Measurements from ENCODE around the gene ABCD3.

Gene ABCD3

DNA sequence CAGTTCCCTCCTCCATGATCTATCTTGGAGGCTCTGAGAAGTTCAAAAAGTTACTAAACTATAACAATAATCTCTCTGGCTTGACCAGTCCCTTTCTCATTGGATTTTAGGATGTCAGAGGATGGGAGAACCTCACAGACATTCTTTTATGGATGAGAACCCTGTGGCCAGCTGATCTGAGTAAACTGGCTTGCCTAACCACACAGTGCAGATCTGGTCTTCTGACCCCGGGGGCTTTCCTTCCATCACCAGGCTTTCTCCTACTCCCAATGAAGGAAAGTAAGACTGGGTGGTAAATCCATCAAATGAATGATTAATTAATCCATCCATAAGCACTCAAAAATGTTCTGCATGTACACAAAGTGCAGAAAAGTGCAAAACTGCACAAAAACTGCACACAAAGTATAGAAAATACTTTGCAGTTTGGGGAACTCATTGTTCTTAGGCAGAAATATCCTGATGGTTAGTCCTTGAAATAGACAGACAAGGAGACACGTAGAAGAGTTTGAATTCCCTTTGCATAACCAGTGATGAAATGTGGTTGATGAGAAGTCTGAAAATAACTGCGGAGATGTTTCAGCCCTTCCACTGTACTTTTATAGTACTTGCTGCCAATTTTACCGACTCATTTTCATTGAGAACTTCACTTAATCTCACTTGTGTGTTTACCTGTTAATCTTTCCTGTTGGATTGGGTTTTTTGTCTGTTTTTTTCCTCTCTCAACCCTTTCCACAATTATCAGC lies 125.9 kb downstream of the ABCD3 start:
- no peak for DNase-seq (ENCODE audit: low read depth)
- H3K4me3 ChIP-seq (ENCODE audit: control insufficient read depth, low read depth, low read length) = no peak overlapping the region
- TF ChIP-seq, protein P1, sequence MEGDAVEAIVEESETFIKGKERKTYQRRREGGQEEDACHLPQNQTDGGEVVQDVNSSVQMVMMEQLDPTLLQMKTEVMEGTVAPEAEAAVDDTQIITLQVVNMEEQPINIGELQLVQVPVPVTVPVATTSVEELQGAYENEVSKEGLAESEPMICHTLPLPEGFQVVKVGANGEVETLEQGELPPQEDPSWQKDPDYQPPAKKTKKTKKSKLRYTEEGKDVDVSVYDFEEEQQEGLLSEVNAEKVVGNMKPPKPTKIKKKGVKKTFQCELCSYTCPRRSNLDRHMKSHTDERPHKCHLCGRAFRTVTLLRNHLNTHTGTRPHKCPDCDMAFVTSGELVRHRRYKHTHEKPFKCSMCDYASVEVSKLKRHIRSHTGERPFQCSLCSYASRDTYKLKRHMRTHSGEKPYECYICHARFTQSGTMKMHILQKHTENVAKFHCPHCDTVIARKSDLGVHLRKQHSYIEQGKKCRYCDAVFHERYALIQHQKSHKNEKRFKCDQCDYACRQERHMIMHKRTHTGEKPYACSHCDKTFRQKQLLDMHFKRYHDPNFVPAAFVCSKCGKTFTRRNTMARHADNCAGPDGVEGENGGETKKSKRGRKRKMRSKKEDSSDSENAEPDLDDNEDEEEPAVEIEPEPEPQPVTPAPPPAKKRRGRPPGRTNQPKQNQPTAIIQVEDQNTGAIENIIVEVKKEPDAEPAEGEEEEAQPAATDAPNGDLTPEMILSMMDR (IDR thresholded peaks at IDR 0.05; ENCODE audit: control insufficient read depth, insufficient read depth, low read depth, low read length, missing control alignments) = no peak

DNA sequence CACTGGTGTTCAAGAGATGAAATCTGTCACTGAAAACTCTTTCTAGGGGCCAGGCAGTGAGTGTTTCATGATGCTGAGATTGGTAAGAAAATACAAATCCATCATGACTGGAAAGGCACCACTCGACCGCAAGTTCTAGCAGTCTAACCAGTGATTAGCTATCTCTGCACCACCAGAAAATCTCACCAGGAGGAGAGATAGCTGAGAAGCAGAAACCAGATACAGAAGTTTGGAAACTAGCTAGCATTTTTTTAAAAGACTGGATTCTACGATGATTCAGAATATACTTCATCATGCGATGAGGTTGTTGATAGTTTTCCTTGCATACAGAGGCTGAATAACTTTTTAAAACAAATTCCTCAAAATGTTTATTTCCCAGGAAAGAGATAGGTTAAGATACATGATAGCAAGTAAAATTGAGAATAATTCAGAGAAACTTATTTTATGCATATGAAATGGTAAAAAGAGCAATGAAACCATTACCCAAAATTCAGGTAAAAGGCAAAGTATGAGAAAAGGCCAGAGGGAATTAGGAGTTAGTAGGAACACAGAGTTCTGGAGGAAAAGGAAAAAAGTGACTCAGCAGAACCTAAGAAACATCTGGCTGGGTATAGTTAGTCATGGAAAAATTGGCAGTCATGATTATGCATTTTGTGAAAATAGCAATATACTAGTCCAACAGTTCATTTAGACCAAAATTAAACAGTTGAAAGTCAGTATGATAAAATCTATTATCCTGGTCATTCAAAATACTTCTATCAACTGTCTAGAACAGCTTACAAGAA lies 126.7 kb downstream of the ABCD3 start:
- DNase-seq (ENCODE audit: low read depth) = no peak
- TF ChIP-seq, protein P1 (IDR thresholded peaks at IDR 0.05; ENCODE audit: control insufficient read depth, insufficient read depth, low read depth, low read length, missing control alignments) = peak; percentile 13

DNA sequence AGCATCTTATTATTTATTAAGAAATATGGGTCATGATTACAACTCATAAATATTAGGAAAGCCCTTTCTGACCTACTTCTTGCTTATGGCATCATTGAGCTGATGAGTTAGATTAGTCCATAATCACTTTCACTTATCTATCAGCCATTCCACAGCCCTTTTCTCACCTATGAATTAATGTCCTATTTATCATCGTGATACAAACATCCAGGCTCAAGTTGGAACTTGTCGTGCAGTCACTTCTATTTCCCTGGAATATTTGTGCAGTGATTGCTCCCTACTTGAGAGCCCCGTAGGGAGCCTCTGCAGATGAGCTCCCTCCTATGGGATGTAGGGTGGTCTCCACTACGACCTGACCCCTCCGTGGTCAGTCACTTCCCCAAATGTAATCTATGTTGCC lies 131.5 kb downstream of the ABCD3 start:
- no peak overlapping the region for H3K4me3 ChIP-seq (ENCODE audit: control insufficient read depth, low read depth, low read length)
- TF ChIP-seq, protein P1 (IDR thresholded peaks at IDR 0.05; ENCODE audit: control insufficient read depth, insufficient read depth, low read depth, low read length, missing control alignments) = no peak
- no peak for DNase-seq (ENCODE audit: low read depth)

More for the DNA sequence above, 126.7 kb downstream of the ABCD3 start:
- no peak overlapping the region for H3K4me3 ChIP-seq (ENCODE audit: control insufficient read depth, low read depth, low read length)

DNA sequence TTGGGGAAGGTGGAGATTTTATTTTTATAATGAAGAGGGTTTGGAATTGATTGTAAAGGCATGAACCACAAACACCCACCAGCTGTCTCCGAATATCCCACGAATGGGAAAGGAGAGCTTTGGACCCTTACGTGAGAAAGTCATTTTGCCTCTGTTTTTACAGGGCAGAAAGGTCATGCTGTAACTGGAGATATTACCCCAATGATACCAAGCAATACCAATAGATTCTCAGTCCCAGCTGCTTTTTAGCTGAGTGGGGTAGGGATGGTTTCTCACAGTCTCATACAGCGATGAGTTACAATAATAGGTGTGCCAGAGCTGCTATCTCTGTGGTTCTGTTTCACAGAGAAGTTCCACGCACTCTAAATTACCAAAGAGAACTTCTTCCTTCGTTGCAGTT lies 132.2 kb downstream of the ABCD3 start:
- TF ChIP-seq, protein P1 (IDR thresholded peaks at IDR 0.05; ENCODE audit: control insufficient read depth, insufficient read depth, low read depth, low read length, missing control alignments) = no peak
- H3K4me3 ChIP-seq (ENCODE audit: control insufficient read depth, low read depth, low read length) = no peak overlapping the region
- DNase-seq (ENCODE audit: low read depth) = no peak

DNA sequence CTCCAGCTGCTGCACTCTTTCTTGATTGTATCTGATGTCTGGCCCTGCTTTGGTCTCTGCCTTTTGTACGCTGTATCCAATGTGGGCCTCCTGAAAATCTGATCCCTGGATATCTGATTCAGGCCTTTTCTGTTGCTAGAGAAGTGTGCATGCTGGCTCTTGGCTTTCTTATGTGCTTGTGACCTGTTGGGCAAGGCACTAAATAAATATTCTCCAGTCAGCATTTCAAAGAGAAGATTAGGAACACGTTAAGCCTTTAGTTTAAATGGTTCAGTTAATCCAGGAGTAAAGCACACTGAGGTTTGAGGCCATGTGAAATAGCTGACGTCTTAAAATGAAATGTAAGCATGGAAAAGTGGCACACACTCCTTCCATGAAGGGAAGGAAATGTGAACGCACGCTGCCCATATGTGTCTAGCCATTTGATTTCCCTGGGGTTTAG lies 132.6 kb downstream of the ABCD3 start:
- DNase-seq (ENCODE audit: low read depth) = no peak
- H3K4me3 ChIP-seq (ENCODE audit: control insufficient read depth, low read depth, low read length) = no peak overlapping the region
- TF ChIP-seq, protein P1 (IDR thresholded peaks at IDR 0.05; ENCODE audit: control insufficient read depth, insufficient read depth, low read depth, low read length, missing control alignments) = no peak

DNA sequence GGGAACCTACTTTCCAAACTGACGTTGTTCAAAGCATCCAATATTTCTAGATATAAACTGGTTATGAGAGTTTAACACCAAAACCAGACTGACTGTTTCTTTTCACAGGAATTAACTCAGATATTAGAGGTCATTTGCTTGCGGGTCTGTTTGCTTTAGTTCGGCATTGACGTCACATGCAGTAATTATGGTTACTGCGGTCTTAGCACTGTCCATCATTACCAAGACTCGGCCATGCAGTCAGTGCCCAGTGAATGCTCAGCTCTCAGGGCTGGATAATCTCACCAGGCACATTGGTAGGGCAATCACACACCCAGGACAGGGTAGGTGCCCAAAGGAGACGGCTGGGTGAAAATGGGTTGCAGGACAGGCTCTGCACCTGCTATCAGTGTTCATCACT lies 133.3 kb downstream of the ABCD3 start:
- no peak for DNase-seq (ENCODE audit: low read depth)
- TF ChIP-seq, protein P1 (IDR thresholded peaks at IDR 0.05; ENCODE audit: control insufficient read depth, insufficient read depth, low read depth, low read length, missing control alignments) = no peak
- no peak overlapping the region for H3K4me3 ChIP-seq (ENCODE audit: control insufficient read depth, low read depth, low read length)
